ENCODE results near the gene NEUROD2. TPM values are rescaled to one million over a fixed set of nuclear protein-coding genes. Genes with fewer than 3 reads are reported as not detected.

Gene NEUROD2
- total and polyA plus RNA-seq, 8 donors, result 0.03 to 0.31 (median 0.25) TPM; not detected in 5

GRCh38 chr17:39618956-39619785, 11.5 kb upstream of the NEUROD2 start:
- Histone ChIP-seq H3K27me3 (peaks cover 0 to 64% (median 0%) of the 10 kb centered on the region in 3 donors), H3K4me3 (no peak overlapping the region), H3K27ac (peak overlapping the region in 2 of 5 donors; percentile 60 to 80), H3K4me1 (peaks cover 8 to 36% (median 32%) of the 10 kb centered on the region in 4 donors), H3K9me3 (no peaks in the 10 kb centered on the region), H3K36me3 (no peaks in the 10 kb centered on the region)
- TF ChIP-seq POLR2A (IDR thresholded peaks at IDR 0.05) (no peak), POLR2AphosphoS5 (IDR thresholded peaks at IDR 0.05) (no peak), EP300 (IDR thresholded peaks at IDR 0.05) (no peak)
- TF ChIP-seq, protein P1, sequence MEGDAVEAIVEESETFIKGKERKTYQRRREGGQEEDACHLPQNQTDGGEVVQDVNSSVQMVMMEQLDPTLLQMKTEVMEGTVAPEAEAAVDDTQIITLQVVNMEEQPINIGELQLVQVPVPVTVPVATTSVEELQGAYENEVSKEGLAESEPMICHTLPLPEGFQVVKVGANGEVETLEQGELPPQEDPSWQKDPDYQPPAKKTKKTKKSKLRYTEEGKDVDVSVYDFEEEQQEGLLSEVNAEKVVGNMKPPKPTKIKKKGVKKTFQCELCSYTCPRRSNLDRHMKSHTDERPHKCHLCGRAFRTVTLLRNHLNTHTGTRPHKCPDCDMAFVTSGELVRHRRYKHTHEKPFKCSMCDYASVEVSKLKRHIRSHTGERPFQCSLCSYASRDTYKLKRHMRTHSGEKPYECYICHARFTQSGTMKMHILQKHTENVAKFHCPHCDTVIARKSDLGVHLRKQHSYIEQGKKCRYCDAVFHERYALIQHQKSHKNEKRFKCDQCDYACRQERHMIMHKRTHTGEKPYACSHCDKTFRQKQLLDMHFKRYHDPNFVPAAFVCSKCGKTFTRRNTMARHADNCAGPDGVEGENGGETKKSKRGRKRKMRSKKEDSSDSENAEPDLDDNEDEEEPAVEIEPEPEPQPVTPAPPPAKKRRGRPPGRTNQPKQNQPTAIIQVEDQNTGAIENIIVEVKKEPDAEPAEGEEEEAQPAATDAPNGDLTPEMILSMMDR (IDR thresholded peaks at IDR 0.05), result no peak
- intact Hi-C loops (cut with DNase I; ENCODE audit: low total_unique reads), result loop anchor here (5.0 kb wide), 1 partner anchor 72 kb away; no protein-coding TSS in a partner anchor
- WGBS, 5 donors, result 48 to 62% (median 55%) methylated on average over 11 to 13 of the region's 13 CpGs
- DNase-seq, result no peak

GRCh38 chr17:39618246-39618913, 10.7 kb upstream of the NEUROD2 start:
- DNase-seq, result no peak
- Histone ChIP-seq H3K9me3 (no peaks in the 10 kb centered on the region), H3K4me1 (peaks cover 8 to 30% (median 28%) of the 10 kb centered on the region in 4 donors), H3K4me3 (peak overlapping the region; percentile 58 to 64 (median 62)), H3K27ac (peak overlapping the region; percentile 60 to 86 (median 76)), H3K36me3 (no peaks in the 10 kb centered on the region), H3K27me3 (peaks cover 0 to 64% (median 0%) of the 10 kb centered on the region in 3 donors)
- 2 to 5% (median 3%) methylated on average over 32 to 33 of the region's 33 CpGs for WGBS, 5 donors
- TF ChIP-seq POLR2AphosphoS5 (IDR thresholded peaks at IDR 0.05), result no peak
- no peak for TF ChIP-seq EP300 (IDR thresholded peaks at IDR 0.05)
- TF ChIP-seq, protein P1 (IDR thresholded peaks at IDR 0.05), result no peak
- no peak for TF ChIP-seq POLR2A (IDR thresholded peaks at IDR 0.05)
- intact Hi-C loops (cut with DNase I; ENCODE audit: low total_unique reads), result loop anchor here (5.0 kb wide), 1 partner anchor 71 kb away; no protein-coding TSS in a partner anchor

- Histone ChIP-seq H3K4me3 (peak overlapping the region; percentile 58 to 64 (median 62)), H3K27ac (peak overlapping the region; percentile 60 to 86 (median 76)), H3K36me3 (no peaks in the 10 kb centered on the region), H3K9me3 (no peaks in the 10 kb centered on the region), H3K27me3 (peaks cover 0 to 72% (median 2%) of the 10 kb centered on the region in 3 donors), H3K4me1 (peaks cover 8 to 26% (median 24%) of the 10 kb centered on the region in 4 donors)
- TF ChIP-seq POLR2AphosphoS5 (IDR thresholded peaks at IDR 0.05) (peak in 1 of 3 donors; percentile 3), POLR2A (IDR thresholded peaks at IDR 0.05) (no peak)
- 1 to 16% (median 3%) methylated on average over 6 to 79 of the region's 79 CpGs for WGBS, 5 donors
- peak; percentile 82 to 89 for DNase-seq
- intact Hi-C loops (cut with DNase I; ENCODE audit: low total_unique reads), result loop anchor here (5.0 kb wide), 1 partner anchor 70 kb away; no protein-coding TSS in a partner anchor
Observed at GRCh38 chr17:39617446-39618245, 9.9 kb upstream of the NEUROD2 start.

DNA sequence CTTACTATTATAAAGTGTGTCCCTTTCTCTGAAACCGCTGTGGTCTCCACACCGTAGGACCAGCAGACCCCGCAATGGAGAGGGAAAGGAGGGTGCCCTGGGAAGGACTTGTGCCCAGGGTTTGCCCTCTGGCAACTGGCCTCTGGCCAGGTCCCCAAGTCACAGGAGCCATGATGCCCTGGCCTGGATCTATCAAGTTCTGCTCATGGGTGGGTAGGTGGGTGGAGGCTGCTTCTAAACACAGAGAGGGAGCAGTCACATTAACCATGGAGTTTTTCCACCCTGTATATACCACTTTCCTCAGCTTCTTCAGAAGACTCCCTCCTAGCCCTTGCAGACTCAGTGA, 9.4 kb upstream of the NEUROD2 start:
- DNase-seq, result no peak
- peaks cover 0 to 77% (median 6%) of the 10 kb centered on the region in 3 donors for H3K27me3 ChIP-seq
- peak overlapping the region; percentile 58 to 64 (median 62) for H3K4me3 ChIP-seq
- H3K36me3 ChIP-seq, result no peaks in the 10 kb centered on the region
- TF ChIP-seq POLR2A (IDR thresholded peaks at IDR 0.05), result no peak
- no peak for TF ChIP-seq EP300 (IDR thresholded peaks at IDR 0.05)
- TF ChIP-seq POLR2AphosphoS5 (IDR thresholded peaks at IDR 0.05), result no peak
- TF ChIP-seq, protein P1 (IDR thresholded peaks at IDR 0.05), result no peak
- H3K9me3 ChIP-seq, result no peaks in the 10 kb centered on the region
- 81 to 92% (median 91%) methylated on average over 3 of the region's 3 CpGs for WGBS, 5 donors
- intact Hi-C loops (cut with DNase I; ENCODE audit: low total_unique reads), result loop anchor here (5.0 kb wide), 1 partner anchor 70 kb away; no protein-coding TSS in a partner anchor
- H3K27ac ChIP-seq, result no peak overlapping the region
- H3K4me1 ChIP-seq, result peaks cover 8 to 21% (median 20%) of the 10 kb centered on the region in 4 donors
